ENCODE results near the gene PHF2.

DNA sequence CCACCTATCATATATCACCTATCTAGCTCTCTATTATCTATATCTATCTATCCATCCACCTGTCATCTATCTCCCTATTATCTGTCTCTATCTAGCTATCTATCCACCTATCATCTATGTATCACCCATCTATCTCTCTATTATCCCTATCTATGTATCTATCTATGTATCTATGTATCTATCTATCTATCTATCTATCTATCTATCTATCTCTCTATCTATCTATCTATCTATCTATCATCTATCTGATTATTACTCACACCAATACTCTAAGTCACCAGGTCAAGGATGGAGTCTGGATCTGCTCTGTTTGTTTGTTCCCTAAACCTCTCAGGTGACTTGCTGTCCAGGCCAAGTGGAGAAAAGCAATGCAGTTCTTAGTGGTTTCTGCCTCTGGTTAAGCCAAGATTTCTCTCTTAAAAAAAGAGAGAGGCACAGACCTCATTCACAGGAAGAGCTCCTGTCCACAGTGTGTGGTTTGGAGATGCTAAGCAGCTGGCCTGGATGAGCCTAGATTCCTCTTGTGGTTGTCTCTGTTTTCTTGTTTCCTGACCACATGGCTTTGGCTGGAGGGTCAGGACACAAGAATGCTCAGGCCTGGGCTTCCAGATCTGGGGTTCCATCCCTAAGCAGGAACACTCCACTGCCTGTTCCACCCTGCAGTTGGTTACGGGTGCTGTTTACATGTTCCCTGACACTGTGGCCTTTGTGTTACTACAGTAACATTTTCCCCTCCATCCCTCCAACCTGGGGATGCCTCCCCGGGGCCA, 133.4 kb downstream of the PHF2 start:
- TF ChIP-seq FOXP1 (CRISPR knock-in tag; IDR thresholded peaks at IDR 0.05; ENCODE audit: borderline replicate concordance) (no peak), ELF4 (CRISPR knock-in tag; IDR thresholded peaks at IDR 0.05; ENCODE audit: low read depth) (no peak)
- TF ChIP-seq, protein P1, sequence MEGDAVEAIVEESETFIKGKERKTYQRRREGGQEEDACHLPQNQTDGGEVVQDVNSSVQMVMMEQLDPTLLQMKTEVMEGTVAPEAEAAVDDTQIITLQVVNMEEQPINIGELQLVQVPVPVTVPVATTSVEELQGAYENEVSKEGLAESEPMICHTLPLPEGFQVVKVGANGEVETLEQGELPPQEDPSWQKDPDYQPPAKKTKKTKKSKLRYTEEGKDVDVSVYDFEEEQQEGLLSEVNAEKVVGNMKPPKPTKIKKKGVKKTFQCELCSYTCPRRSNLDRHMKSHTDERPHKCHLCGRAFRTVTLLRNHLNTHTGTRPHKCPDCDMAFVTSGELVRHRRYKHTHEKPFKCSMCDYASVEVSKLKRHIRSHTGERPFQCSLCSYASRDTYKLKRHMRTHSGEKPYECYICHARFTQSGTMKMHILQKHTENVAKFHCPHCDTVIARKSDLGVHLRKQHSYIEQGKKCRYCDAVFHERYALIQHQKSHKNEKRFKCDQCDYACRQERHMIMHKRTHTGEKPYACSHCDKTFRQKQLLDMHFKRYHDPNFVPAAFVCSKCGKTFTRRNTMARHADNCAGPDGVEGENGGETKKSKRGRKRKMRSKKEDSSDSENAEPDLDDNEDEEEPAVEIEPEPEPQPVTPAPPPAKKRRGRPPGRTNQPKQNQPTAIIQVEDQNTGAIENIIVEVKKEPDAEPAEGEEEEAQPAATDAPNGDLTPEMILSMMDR (IDR thresholded peaks at IDR 0.05), result no peak
- TF ChIP-seq, protein P2, sequence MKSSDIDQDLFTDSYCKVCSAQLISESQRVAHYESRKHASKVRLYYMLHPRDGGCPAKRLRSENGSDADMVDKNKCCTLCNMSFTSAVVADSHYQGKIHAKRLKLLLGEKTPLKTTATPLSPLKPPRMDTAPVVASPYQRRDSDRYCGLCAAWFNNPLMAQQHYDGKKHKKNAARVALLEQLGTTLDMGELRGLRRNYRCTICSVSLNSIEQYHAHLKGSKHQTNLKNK (CRISPR knock-in tag; IDR thresholded peaks at IDR 0.05), result no peak
- TF ChIP-seq, protein P3, sequence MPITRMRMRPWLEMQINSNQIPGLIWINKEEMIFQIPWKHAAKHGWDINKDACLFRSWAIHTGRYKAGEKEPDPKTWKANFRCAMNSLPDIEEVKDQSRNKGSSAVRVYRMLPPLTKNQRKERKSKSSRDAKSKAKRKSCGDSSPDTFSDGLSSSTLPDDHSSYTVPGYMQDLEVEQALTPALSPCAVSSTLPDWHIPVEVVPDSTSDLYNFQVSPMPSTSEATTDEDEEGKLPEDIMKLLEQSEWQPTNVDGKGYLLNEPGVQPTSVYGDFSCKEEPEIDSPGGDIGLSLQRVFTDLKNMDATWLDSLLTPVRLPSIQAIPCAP (CRISPR knock-in tag; IDR thresholded peaks at IDR 0.05), result no peak
